Measurements from ENCODE around the gene FGR.
"Not testable (repeated sequence)": the region's sequence is repeated elsewhere in the genome, so short reads cannot be mapped to it uniquely, and the experiment has no call there.

FGR gene

GRCh38 chr1:27634177-27634984, 604 bp downstream of the FGR start:
- DNase-seq (ENCODE audit: low spot score) = peak; percentile 40

GRCh38 chr1:27633640-27634176, 1.3 kb downstream of the FGR start:
- DNase-seq (ENCODE audit: low spot score) = no peak

DNA sequence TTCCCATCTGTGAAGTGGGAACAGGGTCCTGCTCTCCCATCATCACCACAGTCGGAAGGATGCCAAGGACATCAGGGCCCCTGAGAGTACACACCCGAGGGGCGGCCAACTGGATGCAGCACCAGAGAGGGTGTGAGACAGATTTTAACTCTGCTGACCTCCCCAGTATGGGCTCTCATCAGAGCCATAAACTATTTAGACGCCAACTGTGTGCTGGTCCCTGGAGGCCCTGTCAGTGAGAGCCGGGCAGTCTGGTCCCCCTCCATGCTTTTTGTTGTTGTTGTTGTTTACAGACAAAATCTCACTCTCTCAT, 1.7 kb downstream of the FGR start:
- DNase-seq (ENCODE audit: low spot score) = no peak

DNA sequence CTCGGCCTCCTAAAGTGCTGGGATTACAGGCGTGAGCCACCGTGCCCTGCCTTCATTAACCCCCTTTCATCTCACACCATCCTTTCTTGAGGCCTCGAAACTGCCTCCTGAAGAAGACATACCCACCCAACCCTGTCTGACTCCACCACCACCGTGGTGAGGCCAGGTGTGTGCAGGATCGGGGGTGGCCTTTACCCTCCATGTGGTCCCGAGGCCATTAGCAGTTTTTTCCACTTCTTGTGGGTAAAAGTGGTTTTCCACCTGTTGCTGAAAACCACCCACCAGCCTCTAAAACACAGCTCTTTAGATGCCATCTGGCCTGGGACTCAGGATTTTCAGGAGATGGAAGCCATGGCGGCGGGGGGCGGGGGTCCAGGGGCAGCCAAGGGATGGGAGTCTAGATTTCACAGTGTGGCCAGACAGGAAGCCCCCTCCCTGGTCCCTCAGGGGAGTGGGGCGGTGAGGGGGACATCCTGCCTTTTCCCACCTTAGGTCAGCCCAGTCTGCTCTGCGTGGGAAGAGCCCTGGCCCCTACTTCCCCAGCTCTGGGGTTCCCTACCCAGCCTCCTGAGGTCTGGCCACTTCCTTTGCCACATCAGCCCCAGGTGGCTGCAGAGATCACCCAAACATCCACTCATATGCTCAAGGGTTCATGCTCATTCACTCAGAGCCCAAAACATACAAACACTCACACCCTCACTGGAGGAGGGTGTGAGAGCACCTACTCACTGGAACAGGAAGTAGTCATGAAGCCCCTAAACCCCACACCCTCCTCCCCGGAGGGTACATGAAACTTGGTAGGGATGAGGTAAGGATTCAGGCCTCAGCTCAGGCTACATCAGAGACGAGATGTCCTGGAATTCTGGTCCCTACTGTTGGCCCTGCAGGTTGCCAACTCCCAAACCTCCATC, 2.3 kb downstream of the FGR start:
- peak; percentile 47 for DNase-seq (ENCODE audit: low spot score)

- no peak for DNase-seq (ENCODE audit: low spot score)
These were observed 4.0 kb downstream of the FGR start for GRCh38 chr1:27630859-27631491.

- no peak for DNase-seq (ENCODE audit: low spot score)
These were observed 6.3 kb downstream of the FGR start for GRCh38 chr1:27628712-27629111.

- not testable (repeated sequence) for DNase-seq (ENCODE audit: low spot score)
These were observed 7.3 kb downstream of the FGR start for GRCh38 chr1:27627733-27628132.

GRCh38 chr1:27627061-27627460, 7.9 kb downstream of the FGR start:
- DNase-seq (ENCODE audit: low spot score) = no peak

DNA sequence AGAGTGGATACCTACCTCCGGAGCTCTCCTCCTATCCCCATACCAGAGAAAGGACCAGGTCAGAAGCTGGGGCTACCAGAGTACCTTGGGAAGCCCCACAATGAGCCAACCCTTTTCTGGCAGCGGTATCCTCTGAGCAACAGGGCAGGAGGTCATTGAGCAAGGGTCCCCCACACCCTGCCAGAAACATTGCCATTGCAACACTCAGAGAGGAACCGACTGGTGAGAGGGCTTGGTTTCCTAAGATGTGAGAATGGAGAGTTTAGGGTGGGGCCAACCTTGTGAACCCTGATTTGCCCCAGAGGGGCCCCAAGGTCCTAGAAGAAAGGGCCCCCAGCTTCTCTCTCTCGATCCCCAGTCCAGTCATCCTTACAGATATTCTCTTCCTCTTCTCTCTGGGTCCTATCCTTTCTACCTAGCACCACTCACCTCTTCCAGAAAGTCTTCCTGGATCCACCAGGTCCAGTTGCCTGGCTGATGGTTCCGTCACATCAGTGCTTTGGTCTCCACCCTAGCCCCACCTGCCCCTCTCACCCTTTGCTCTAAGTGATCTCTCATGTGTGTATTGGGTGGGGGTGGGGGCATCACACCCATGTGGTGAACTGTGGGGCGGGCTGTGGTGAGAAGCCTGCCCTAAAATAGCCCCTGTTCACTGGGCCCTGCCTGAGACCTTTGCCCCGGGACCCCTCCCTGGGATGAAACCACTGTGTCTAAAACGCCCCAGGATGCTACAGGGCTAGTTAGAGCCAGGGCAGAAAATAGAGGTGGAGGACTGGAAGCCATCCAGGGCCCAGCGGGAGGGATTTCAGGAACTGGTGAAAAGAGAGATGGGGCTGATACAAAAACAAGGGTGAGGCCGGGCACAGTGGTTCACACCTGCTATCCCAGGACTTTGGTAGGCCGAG, 8.7 kb downstream of the FGR start:
- DNase-seq (ENCODE audit: low spot score) = no peak

DNA sequence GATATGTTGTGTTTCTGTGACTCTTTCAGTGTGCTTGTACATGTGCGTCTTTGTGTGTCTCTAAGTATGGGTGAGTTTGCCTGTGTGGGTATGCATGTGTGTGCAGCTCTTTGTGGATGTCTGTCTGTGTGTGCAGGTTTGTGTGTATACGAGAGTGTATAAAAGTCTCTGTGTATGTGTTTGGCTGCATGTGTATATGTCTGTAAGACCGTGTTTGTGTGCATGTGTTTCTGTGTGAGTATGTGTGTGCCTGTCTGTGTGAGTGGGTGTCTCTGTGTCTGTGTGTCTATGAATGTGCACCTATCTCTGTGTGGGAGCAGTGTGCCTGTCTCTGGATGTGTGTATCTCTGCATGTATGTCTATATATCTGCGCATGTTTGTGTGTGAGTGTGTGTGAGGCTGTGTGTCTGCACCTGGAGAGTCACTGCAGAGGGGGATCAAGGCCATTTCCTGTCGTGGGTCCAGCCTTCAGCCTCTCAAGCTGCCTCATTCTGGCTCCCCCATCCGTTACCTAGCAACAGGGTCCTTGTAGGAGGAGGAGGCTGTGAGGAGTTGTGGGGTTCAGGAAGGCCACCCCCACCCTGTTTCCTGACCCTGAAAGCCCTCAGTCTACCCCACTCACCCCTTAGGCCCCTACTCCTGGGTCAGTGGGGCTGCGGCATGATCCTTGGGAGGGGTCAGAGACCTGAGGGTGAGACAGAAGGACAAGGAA, 10.4 kb downstream of the FGR start:
- DNase-seq (ENCODE audit: low spot score) = no peak

DNA sequence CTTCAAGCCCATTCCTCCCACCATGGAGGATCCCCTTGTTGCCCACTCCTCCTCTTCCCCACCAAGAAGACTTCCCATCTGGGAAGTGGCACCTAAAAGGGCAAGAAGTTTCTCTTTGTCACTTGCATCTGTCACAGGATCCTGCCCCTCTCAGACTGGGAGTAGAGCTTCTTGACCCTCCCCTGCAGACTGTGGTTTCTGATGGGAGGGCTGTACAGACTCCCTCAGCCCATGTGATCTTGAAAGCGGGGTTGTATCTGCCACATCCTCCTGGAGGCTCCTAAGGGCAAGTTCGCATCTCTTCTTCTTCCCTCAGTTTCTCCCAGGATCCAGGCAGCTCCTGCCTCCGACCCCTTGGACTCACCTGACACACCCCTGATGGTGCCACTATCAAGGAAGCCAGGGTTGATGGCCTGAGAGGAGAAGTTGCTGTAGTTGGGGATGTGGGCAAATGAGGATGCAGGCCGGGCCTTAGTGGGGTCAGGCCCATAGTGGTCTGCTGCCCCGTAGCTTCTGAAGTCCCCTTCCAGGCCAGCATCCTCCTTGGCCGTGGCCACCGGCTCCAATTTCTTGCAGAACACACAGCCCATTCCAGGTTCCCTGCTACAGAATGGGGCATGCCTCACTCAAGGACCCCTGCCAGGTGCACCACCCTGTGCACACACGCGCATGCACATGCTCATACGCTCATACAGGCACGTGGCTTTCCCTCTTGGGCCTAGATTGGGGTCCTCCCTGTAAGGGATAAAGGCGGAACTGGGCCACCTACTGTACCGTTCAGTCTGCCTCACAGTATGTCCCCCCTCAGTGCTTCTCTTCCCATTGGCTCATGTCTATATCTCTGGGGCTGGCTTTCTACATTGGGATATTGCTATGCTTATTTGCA, 11.4 kb downstream of the FGR start:
- DNase-seq (ENCODE audit: low spot score) = no peak

- no peak for DNase-seq (ENCODE audit: low spot score)
These were observed 12.2 kb downstream of the FGR start for GRCh38 chr1:27622828-27623227.

DNA sequence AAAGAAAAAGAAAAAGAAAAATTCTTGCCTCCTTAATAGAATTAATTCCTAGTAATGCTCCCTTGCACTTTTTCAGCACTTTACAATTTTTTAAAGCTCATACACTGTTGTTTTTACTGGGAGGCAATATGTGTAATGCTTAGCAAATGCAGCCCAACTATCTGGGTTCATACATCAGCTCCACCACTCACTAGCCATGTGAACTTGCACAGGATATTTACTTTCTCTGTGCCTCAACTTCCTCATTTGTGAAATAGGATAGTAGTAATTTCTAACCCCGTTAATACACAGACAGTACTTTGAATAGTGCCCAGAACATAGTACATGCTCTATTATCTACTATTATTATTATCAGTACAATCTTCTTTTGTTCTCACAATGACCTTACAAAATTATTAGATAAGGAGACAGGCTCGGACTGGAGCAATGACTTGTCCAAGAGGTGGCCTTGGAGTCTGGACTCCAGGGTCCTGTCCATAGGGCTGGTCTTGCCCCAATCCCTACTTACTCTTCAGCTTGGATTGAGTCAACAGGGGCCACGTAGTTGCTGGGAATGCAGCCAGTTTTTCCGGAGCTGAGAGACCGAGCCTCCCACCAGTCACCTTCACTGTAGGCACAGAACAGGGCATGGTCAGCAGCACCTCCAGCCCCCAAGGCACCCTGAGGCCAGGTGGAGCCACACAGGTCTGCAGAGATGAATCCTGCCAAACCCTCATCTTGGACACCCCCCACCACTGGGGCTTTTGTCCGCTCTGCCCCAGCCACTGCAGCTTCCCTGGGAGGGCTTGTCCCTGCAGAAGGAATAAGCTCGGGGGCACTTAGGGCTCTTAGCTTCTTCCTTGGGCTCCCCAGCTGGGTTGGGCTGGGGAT, 13.7 kb downstream of the FGR start:
- DNase-seq (ENCODE audit: low spot score) = no peak

DNA sequence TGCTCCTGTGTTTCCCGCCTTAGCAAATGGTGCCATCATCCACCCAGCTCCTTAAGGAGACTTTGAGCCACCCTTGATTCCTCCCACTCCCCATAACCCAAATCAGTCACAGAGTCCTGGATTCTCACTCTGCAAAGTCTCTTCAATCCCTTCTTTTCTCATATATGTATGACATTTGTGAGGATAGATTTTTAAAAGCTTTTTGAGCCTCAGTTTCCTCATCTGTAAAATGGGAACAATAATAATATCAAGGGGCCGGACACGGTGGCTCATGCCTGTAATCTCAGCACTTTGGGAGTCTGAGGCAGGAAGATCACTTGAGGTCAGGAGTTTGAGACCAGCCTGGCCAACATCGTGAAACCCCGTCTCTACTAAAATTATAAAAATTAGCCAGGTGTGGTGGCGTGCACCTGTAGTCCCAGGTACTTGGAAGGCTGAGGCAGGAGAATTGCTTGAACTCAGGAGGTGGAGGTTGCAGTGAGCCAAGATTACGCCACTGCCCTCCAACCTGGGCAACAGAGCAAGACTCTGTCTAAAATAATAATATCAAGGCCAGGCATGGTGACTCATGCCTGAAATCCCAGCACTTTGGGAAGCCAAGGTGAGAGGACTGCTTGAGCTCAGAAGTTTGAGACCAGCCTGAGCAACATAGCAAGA, 15.1 kb downstream of the FGR start:
- not testable (repeated sequence) for DNase-seq (ENCODE audit: low spot score)

DNA sequence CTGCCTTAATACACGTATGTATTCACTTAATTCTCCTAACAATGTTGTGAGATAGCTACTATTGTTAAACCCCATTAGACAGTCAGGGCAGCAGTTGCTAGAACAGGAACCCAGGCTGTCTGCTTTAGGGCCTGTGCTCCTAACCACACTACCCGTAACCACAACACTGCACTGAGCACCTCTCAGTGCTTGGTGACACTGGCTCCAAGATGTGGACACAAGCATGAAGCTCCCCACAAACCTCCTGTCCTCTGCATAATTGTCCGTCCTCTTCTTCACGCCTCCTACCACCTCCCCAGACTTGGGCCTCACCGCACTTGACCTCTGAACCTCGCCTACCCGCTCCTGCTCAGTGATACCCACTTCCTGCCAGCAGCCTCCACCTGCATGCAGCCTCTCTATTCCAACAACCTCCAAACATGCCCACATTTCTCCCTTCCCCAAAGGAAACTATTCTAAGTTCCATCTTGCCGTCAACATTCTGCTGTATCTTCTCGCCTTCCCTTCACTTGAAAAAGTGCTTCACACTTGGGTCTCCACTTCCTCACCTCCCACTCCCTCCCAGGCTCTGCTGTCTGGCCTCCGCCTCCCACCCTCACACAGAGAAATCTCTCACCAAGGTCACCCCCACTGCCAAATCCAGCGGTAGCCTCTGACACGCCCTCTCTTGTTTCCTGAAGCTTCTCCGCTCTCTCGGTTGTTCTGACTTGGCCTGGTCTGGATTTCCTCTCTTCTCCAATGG, 16.5 kb downstream of the FGR start:
- DNase-seq (ENCODE audit: low spot score) = peak; percentile 72

DNA sequence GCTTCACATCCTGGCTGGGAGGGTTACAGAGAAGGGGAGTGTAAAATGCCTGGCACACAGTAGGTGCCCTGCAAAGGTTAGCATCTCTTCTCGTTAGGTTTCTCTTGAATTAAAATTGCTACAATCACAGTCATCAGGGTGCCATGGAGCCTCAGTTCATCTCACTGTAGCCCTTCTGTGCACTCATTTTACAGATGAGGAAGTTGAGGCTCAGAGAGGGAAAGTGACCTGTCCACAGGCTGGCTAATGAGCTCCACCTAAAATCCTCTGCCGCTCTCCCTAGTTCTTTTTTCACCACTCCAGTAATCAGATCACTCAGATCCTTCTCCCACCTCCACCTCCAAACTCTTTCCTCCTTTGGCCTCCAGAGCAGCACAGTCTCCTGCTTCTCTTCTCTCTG, 17.6 kb downstream of the FGR start:
- no peak for DNase-seq (ENCODE audit: low spot score)

DNA sequence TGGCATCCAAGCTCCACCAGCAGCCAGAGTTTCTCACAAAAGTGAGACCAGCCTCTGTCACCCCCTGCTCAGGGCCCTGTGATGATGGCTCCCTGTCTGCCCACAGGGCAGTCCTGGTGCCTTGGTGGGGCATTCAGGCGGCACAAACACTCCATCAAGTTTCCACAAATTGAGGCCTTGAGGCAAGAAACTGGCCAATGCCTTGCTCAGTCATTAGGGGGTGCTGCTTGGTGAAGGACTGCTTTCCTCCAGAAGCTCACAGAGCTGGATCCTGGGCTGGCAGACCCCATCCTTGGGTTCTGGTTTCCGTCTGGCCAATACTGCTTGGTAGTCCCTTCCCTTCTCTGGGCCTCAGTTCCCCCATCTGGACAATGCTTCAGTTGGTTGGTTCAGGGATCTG, 18.5 kb downstream of the FGR start:
- no peak for DNase-seq (ENCODE audit: low spot score)

Data from CD4-positive, alpha-beta T cell treated with Interleukin-2 at 100 ng/mL for 4 hours (primary cell).